GM12878 (cell line): ENCODE measurements around the gene NECAB2. TPM values are rescaled to one million over a fixed set of nuclear protein-coding genes. Genes with fewer than 3 reads are reported as not detected.

Source experiments
- ATAC-seq: fragments of 200-7000 bp; cut with Tn5 transposase; 3 replicates; pipeline ENCODE4 v1.9.1; 2020; ENCODE audit warnings: mild to moderate bottlenecking, moderate library complexity
- Bru-seq: library from RNA; stranded (reverse); fragments of 400-500 nt; gene quantifications from one replicate; lab custom pipeline; 2021; lab: Mats Ljungman, UMichigan
- BruChase-seq, 2 experiments: library from RNA; stranded (reverse); fragments of 400-500 nt; gene quantifications; one replicate each; lab custom pipeline; 2021; lab: Mats Ljungman, UMichigan
- BruUV-seq: library from RNA; stranded (reverse); fragments of 400-500 nt; replicated peaks from 2 replicates; lab custom pipeline; 2021; lab: Mats Ljungman, UMichigan
- CTCF ChIA-PET: fragments of 300-600 bp; sonication (Branson Sonifier 250); formaldehyde crosslinking; extraction: SDS; loops from one replicate; lab custom pipeline; 2021; ENCODE audit warnings: inconsistent platforms; lab: Yijun Ruan, JAX
- POLR2A ChIA-PET: fragments of 350-600 bp; formaldehyde crosslinking; extraction: SDS; loops from one replicate; lab custom pipeline; 2021; ENCODE audit warnings: inconsistent platforms; lab: Charles Lee
- RAD21 ChIA-PET: fragments of 300-600 bp; sonication (Branson Sonifier 250); formaldehyde crosslinking; loops from one replicate; lab custom pipeline; 2023; ENCODE audit warnings: antibody characterized with exemption; ENCODE audit not compliant: unreplicated experiment; lab: Charles Lee
- SMC1A ChIA-PET: fragments of 300-600 bp; sonication (Branson Sonifier 250); formaldehyde crosslinking; loops from one replicate; lab custom pipeline; 2023; ENCODE audit not compliant: unreplicated experiment, uncharacterized antibody; lab: Charles Lee
- DNase-seq: peaks from one replicate; pipeline ENCODE4 v3.0.0-alpha.2; 2011; ENCODE audit warnings: low read depth, low spot score
- FAIRE-seq: peaks from 3 replicates; lab custom pipeline; 2011; peaks lifted over from hg19 to GRCh38; lab: Jason Lieb, UNC
- H2AFZ ChIP-seq: 2 replicates; pipeline ENCODE4 v1.6.0; 2011; ENCODE audit warnings: low read depth, low read length, control low read depth; ENCODE audit not compliant: control insufficient read depth
- H3K27ac ChIP-seq: 2 replicates; pipeline ENCODE4 v1.5.1; 2011; ENCODE audit warnings: control low read depth; ENCODE audit not compliant: control insufficient read depth, insufficient read depth
- H3K27me3 ChIP-seq, 2 experiments: replicated peaks in 1 of 2; 2 replicates each; pipeline versions ENCODE4 v1.6.0 to v1.6.1; 2011; ENCODE audit warnings: low read length in 1 of 2; ENCODE audit not compliant: control insufficient read depth in 2 of 2, insufficient read depth in 2 of 2
- H3K36me3 ChIP-seq, 2 experiments: 2 replicates each; pipeline ENCODE4 v1.5.1; 2011; ENCODE audit warnings: low read length in 1 of 2; ENCODE audit not compliant: control insufficient read depth in 2 of 2, insufficient read depth in 2 of 2
- H3K4me1 ChIP-seq: 2 replicates; pipeline ENCODE4 v1.6.1; 2011; ENCODE audit warnings: mild to moderate bottlenecking, low read length, moderate library complexity, mixed read lengths; ENCODE audit not compliant: control insufficient read depth, insufficient read depth
- H3K4me2 ChIP-seq: 2 replicates; pipeline ENCODE4 v1.6.0; 2011; ENCODE audit warnings: control low read depth; ENCODE audit not compliant: control insufficient read depth, insufficient read depth
- H3K4me3 ChIP-seq: fragments of 200-600 bp; sonication (generic); 2 replicates; pipeline ENCODE4 v1.5.1; 2016
- H3K79me2 ChIP-seq: 2 replicates; pipeline ENCODE4 v1.6.0; 2011; ENCODE audit warnings: low read length; ENCODE audit not compliant: control insufficient read depth, insufficient read depth
- H3K9ac ChIP-seq: 2 replicates; pipeline ENCODE4 v1.8.0; 2011; ENCODE audit warnings: low read length, control low read depth, mixed read lengths; ENCODE audit not compliant: control insufficient read depth, insufficient read depth
- H3K9me3 ChIP-seq: replicated peaks from 3 replicates; pipeline ENCODE4 v1.5.1; 2011; ENCODE audit warnings: mild to moderate bottlenecking, low read length; ENCODE audit not compliant: control insufficient read depth, insufficient read depth
- H4K20me1 ChIP-seq: 2 replicates; pipeline ENCODE4 v1.6.0; 2011; ENCODE audit not compliant: control insufficient read depth, insufficient read depth
- ATF3 ChIP-seq: IDR thresholded peaks from 2 replicates; pipeline ENCODE4 v1.6.1; 2011; ENCODE audit warnings: low read depth, mild to moderate bottlenecking, low read length, moderate library complexity, borderline replicate concordance; ENCODE audit errors: extremely low read depth
- BHLHE40 ChIP-seq, 2 experiments: fragments of 450-650 bp in 1 of 2; IDR thresholded peaks; 2 replicates each; pipeline ENCODE4 v1.6.1; 2011 to 2017; ENCODE audit warnings: low read depth in 2 of 2, borderline replicate concordance in 1 of 2, improper control_type of control experiment in 1 of 2, low read length in 1 of 2, mild to moderate bottlenecking in 1 of 2
- CTCF ChIP-seq, 3 experiments: IDR thresholded peaks in 2 of 3; conservative IDR thresholded peaks in 1 of 3; 2 replicates each; pipeline ENCODE4 v1.5.1; 2011; ENCODE audit warnings: low read depth in 3 of 3, low read length in 3 of 3, mild to moderate bottlenecking in 3 of 3, control low read depth in 2 of 3, moderate library complexity in 2 of 3, inconsistent platforms in 1 of 3, mixed read lengths in 1 of 3; ENCODE audit not compliant: control insufficient read depth in 2 of 3, insufficient read depth in 1 of 3; ENCODE audit errors: extremely low read depth in 1 of 3
- EGR1 ChIP-seq, 2 experiments: IDR thresholded peaks; 1 replicate in 1 of 2; 2 replicates in 1 of 2; pipeline ENCODE4 v1.6.1; 2011 to 2012; ENCODE audit warnings: low read depth in 2 of 2, low read length in 2 of 2, borderline replicate concordance in 1 of 2, mild to moderate bottlenecking in 1 of 2, moderate library complexity in 1 of 2
- NFYA ChIP-seq: IDR thresholded peaks from 2 replicates; pipeline ENCODE4 v1.6.1; 2011; ENCODE audit warnings: low read depth, mild to moderate bottlenecking, low read length, improper control_type of control experiment, borderline replicate concordance
- RAD21 ChIP-seq: IDR thresholded peaks from 2 replicates; pipeline ENCODE4 v1.6.1; 2011; ENCODE audit warnings: mild to moderate bottlenecking, low read depth, low read length, moderate library complexity; ENCODE audit not compliant: insufficient read depth
- SMC3 ChIP-seq: IDR thresholded peaks from 2 replicates; pipeline ENCODE4 v1.6.1; 2011; ENCODE audit warnings: low read length, improper control_type of control experiment, borderline replicate concordance
- WGBS: methylation state at CpG from one replicate; pipeline ENCODE4 v1.1.6; 2016; ENCODE audit warnings: low lambda C conversion rate; ENCODE audit not compliant: insufficient replicate concordance, insufficient coverage; ENCODE audit errors: missing lambda C conversion rate; 5-methylcytosine and 5-hydroxymethylcytosine counted together
- in situ Hi-C: fragments of 300-500 bp; cut with MboI; formaldehyde crosslinking; loops from 9 replicates; pipeline ENCODE4 v1.14.3; 2018; ENCODE audit warnings: mixed read lengths
- intact Hi-C: fragments of 100-400 bp; cut with micrococcal nuclease; formaldehyde crosslinking; loops from one replicate; pipeline ENCODE4 v1.14.2; 2022; ENCODE audit not compliant: unreplicated experiment
- long read RNA-seq, 2 experiments: library from polyadenylated mRNA; unstranded; transcript quantifications; one replicate each; pipeline ENCODE4 v2.0.0, GENCODE V29; 2019 to 2020
- polyA minus RNA-seq, 3 experiments: library from RNA; depleted of rRNA, polyadenylated mRNA; stranded (reverse); fragments of >200 nt; gene quantifications; 2 replicates each; pipeline ENCODE4 v1.2.3, GENCODE V29; 2011
- polyA plus RNA-seq, 11 experiments: library from polyadenylated mRNA; depleted of rRNA in 4 of 11; unstranded in 6 of 11; stranded (reverse) in 5 of 11; fragments of >200 nt; fragmentation: Nextera tagmentation in 4 of 11; fragmentation: Illumina TruSeq in 1 of 11; extraction: Ambion mirVana in 4 of 11; extraction: Trizol in 1 of 11; gene quantifications; 1 replicate in 1 of 11; 2 replicates in 10 of 11; pipeline versions ENCODE4 v1.2.1 to v1.2.3, GENCODE V29; 2011 to 2016; ENCODE audit warnings: inconsistent platforms in 2 of 11, missing spikeins in 2 of 11, low read depth in 1 of 11
- total RNA-seq, 4 experiments: library from RNA; depleted of rRNA in 3 of 4; stranded (reverse); fragments of >200 nt in 3 of 4; fragmentation: Illumina TruSeq in 1 of 4; extraction: Trizol in 1 of 4; gene quantifications; 2 replicates each; pipeline versions ENCODE4 v1.2.1 to v1.2.3, GENCODE V29; 2013 to 2021

NECAB2 gene
- total RNA-seq (2013; cell fraction: nucleolus; rRNA removed): not detected in 2 replicates
- total RNA-seq (2014; rRNA removed) (not detected in 2 replicates), total RNA-seq (2014; rRNA removed; fragmentation: Illumina TruSeq; extraction: Trizol) (not detected in 2 replicates), total RNA-seq (2021) (not detected in 2 replicates), polyA plus RNA-seq (2011; rRNA removed) (not detected in 2 replicates), polyA plus RNA-seq (2014; fragmentation: Illumina TruSeq; extraction: Trizol) (not detected in 2 replicates), polyA plus RNA-seq (2014; fragmentation: Nextera tagmentation; extraction: Ambion mirVana) (not detected), polyA plus RNA-seq (2014; rRNA removed) (not detected in 2 replicates), polyA plus RNA-seq (2016; fragmentation: Nextera tagmentation; extraction: Ambion mirVana) (not detected), polyA minus RNA-seq (2011; rRNA and poly(A)+ RNA removed) (not detected in 2 replicates), Bru-seq, nascent RNA (not detected), BruChase-seq, experiment 1, labeled RNA remaining after a 6-hour chase (not detected), BruChase-seq, experiment 2, labeled RNA remaining after a 2-hour chase (not detected)
- polyA plus RNA-seq (2011; ENCODE audit: low read depth): not detected
- polyA plus RNA-seq (2011; cell fraction: cytosol; rRNA removed): not detected in 2 replicates
- not detected in 2 replicates for polyA plus RNA-seq (2011; cell fraction: nucleus; rRNA removed)
- polyA plus RNA-seq (2012): not detected in 2 replicates
- polyA minus RNA-seq (2011; cell fraction: cytosol; rRNA and poly(A)+ RNA removed): not detected in 2 replicates
- polyA minus RNA-seq (2011; cell fraction: nucleus; rRNA and poly(A)+ RNA removed): not detected in 2 replicates
- long read RNA-seq, experiment 1: 0 reads
- long read RNA-seq, experiment 2: 0 reads

- WGBS: 6% methylated on average over 35 of the region's 35 CpGs
- Histone ChIP-seq H3K36me3 (no peaks in the 10 kb centered on the region), H3K4me3 (no peak within 1 kb of the TSS), H3K9me3 (no peaks in the 10 kb centered on the region), H2AFZ (no peak within 1 kb of the TSS), H3K4me1 (no peaks in the 10 kb centered on the region), H3K27ac (no peak within 1 kb of the TSS), H3K9ac (no peak within 1 kb of the TSS), H3K27me3 (no peaks in the 10 kb centered on the region), H3K4me2 (no peak within 1 kb of the TSS), H4K20me1 (no peaks in the 10 kb centered on the region), H3K79me2 (no peaks in the 10 kb centered on the region)
- peak; percentile 59 for TF ChIP-seq RAD21
- TF ChIP-seq SMC3: peak; percentile 30; the same call in 1 of the 2 replicates
- peak; percentile 22 to 56 (median 51); a peak in 4 of 6 replicates for TF ChIP-seq CTCF (IDR thresholded peaks at IDR 0.05 in 2 of 3, conservative IDR thresholded peaks at IDR 0.05 in 1 of 3; ENCODE audit: control insufficient read depth in 2 of 3, extremely low read depth in 1 of 3, insufficient read depth in 1 of 3, low read depth in 3 of 3, low read length in 3 of 3)
- 0 out of 4 replicates have a peak, but pooled peaks of 1 of the 2 experiments have one; percentile 20 for TF ChIP-seq BHLHE40 (IDR thresholded peaks at IDR 0.05; ENCODE audit: borderline replicate concordance in 1 of 2, low read depth in 2 of 2, low read length in 1 of 2)
- peak in 1 of 2 experiments; percentile 82; a peak in 2 of 3 replicates for TF ChIP-seq EGR1 (IDR thresholded peaks at IDR 0.05; ENCODE audit: borderline replicate concordance in 1 of 2, low read depth in 2 of 2, low read length in 2 of 2)
- TF ChIP-seq ATF3: no peak
- TF ChIP-seq NFYA: no peak
- intact Hi-C loops: no loop called here
- ATAC-seq (peak; percentile 86), FAIRE-seq (no peak), DNase-seq (no peak)
- ChIA-PET CTCF (no interaction called here), RAD21 (no interaction called here), SMC1A (no interaction called here), POLR2A (no interaction called here)
- in situ Hi-C loops: no loop called here
- no TSS peak for BruUV-seq
These were observed at the start of gene NECAB2 for GRCh38 chr16:83967838-83968305. NECAB2 (plus strand) TSS chr16:83968244; CDS start chr16:83968649, 405 bp downstream.
